Karpas-422 (cell line): ENCODE measurements around the gene FERMT1. TPM values are rescaled to one million over a fixed set of nuclear protein-coding genes. Genes with fewer than 3 reads are reported as not detected.
"Not testable (repeated sequence)": the region's sequence is repeated elsewhere in the genome, so short reads cannot be mapped to it uniquely, and the experiment has no call there.

ENCODE experiments used
- DNase-seq: peaks from one replicate; pipeline ENCODE4 v3.0.0-alpha.2; 2015
- H2AFZ ChIP-seq: fragments of 200-600 bp; sonication (generic); 2 replicates; pipeline ENCODE4 v1.6.1; 2014; ENCODE audit warnings: antibody characterized with exemption, low read length, mixed read lengths
- H3K27ac ChIP-seq: fragments of 200-600 bp; sonication (generic); 2 replicates; pipeline ENCODE4 v1.5.1; 2014; ENCODE audit warnings: mild to moderate bottlenecking, low read length, moderate library complexity
- H3K27me3 ChIP-seq: fragments of 200-600 bp; sonication (generic); 2 replicates; pipeline ENCODE4 v1.6.1; 2014; ENCODE audit warnings: low read length, mixed read lengths
- H3K36me3 ChIP-seq: fragments of 200-600 bp; sonication (generic); 2 replicates; pipeline ENCODE4 v1.6.1; 2014; ENCODE audit warnings: low read length, mixed read lengths; ENCODE audit not compliant: insufficient read depth
- H3K4me1 ChIP-seq: fragments of 200-600 bp; sonication (generic); 2 replicates; pipeline ENCODE4 v1.6.1; 2014; ENCODE audit warnings: mild to moderate bottlenecking, low read length, mixed read lengths
- H3K4me2 ChIP-seq: fragments of 200-600 bp; sonication (generic); 2 replicates; pipeline ENCODE4 v1.6.1; 2014; ENCODE audit warnings: low read length, low read depth, mild to moderate bottlenecking; ENCODE audit not compliant: poor library complexity, severe bottlenecking
- H3K4me3 ChIP-seq: fragments of 200-600 bp; sonication (generic); 2 replicates; pipeline ENCODE4 v1.5.1; 2014; ENCODE audit warnings: mild to moderate bottlenecking, antibody characterized with exemption, low read length, mixed read lengths
- H3K79me2 ChIP-seq: fragments of 200-600 bp; sonication (generic); 2 replicates; pipeline ENCODE4 v1.6.1; 2014; ENCODE audit warnings: mild to moderate bottlenecking, low read length, mixed read lengths
- H3K9ac ChIP-seq: fragments of 200-600 bp; sonication (generic); 2 replicates; pipeline ENCODE4 v1.6.0; 2014; ENCODE audit warnings: low read length
- H3K9me2 ChIP-seq: fragments of 200-600 bp; sonication (generic), shearing (Covaris generic); replicated peaks from 2 replicates; pipeline ENCODE4 v1.6.0; 2014; ENCODE audit warnings: mild to moderate bottlenecking, low read length, moderate library complexity; ENCODE audit not compliant: insufficient read depth
- H3K9me3 ChIP-seq: fragments of 300-700, 200-600 bp; sonication (generic); 2 replicates; pipeline ENCODE4 v1.6.1; 2014; ENCODE audit warnings: low read length, mixed read lengths
- H4K20me1 ChIP-seq: fragments of 200-600 bp; sonication (generic); 2 replicates; pipeline ENCODE4 v1.6.1; 2014; ENCODE audit warnings: mild to moderate bottlenecking, antibody characterized with exemption, low read length, low read depth; ENCODE audit not compliant: insufficient read depth
- total RNA-seq: library from RNA; depleted of rRNA; stranded (reverse); fragments of >200 nt; shearing (Covaris generic); gene quantifications from 2 replicates; pipeline ENCODE4 v1.2.3, GENCODE V29; 2014; ENCODE audit warnings: low replicate concordance

FERMT1 gene
- total RNA-seq, 1 experiment from 2014 or later: not detected

DNA sequence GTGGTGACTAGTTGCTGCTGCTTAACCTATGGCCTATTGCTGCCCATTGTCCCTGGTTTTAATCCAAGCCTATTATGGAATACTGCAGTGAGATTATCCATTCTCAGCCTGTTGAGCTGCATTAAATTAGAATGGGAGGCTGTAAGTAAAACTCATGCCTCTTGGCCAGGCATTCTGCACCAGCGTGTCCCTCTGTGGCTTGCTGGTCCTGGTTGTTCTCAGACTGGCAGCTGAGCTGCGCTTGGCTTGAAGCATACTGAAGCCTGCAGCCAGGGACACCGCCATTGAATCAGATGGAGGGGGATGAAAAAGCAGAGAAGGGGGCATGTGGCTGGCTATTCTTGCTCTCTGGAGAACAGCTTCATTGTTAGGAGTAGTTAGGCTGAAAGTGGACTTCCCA lies 84.6 kb downstream of the FERMT1 start:
- peaks cover 18% of the 10 kb centered on the region for H3K79me2 ChIP-seq
- no peak overlapping the region for H3K4me3 ChIP-seq
- DNase-seq: no peak
- H3K9me3 ChIP-seq: no peaks in the 10 kb centered on the region
- no peak overlapping the region for H3K9ac ChIP-seq
- H3K4me1 ChIP-seq: no peaks in the 10 kb centered on the region
- H3K27me3 ChIP-seq: no peaks in the 10 kb centered on the region
- no peak overlapping the region for H3K27ac ChIP-seq
- no peaks in the 10 kb centered on the region for H3K9me2 ChIP-seq
- H3K36me3 ChIP-seq: peaks cover 27% of the 10 kb centered on the region
- H3K4me2 ChIP-seq: no peak overlapping the region
- 0 out of 2 replicates have a peak, but pooled peaks cover 5% of the 10 kb centered on the region for H4K20me1 ChIP-seq
- no peak overlapping the region for H2AFZ ChIP-seq

DNA sequence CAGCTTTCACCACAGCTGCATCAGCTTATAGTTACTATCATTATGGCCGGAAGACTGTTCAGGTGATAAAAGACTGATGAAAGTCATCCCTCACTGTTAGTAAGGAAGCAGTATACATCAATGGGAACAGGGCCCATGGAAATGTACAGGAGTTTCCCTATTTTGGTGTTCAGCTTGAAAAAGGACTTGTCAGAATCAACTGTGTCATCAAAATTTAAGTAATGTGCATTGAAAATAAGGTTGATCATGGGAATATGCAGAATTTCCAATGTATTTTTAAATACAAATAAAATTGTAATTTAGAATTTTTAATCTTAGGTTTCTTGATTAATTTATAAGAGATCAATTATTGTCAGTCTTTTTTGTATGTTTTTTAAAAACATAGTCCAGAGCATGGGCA lies 85.7 kb downstream of the FERMT1 start:
- H3K79me2 ChIP-seq: peaks cover 25% of the 10 kb centered on the region
- H3K4me2 ChIP-seq: no peak overlapping the region
- H4K20me1 ChIP-seq: 0 out of 2 replicates have a peak, but pooled peaks cover 5% of the 10 kb centered on the region
- H3K4me3 ChIP-seq: no peak overlapping the region
- peaks cover 34% of the 10 kb centered on the region for H3K36me3 ChIP-seq
- DNase-seq: no peak
- H3K4me1 ChIP-seq: no peaks in the 10 kb centered on the region
- H3K27ac ChIP-seq: no peak overlapping the region
- no peak overlapping the region for H3K9ac ChIP-seq
- H3K9me3 ChIP-seq: no peaks in the 10 kb centered on the region
- no peaks in the 10 kb centered on the region for H3K27me3 ChIP-seq
- no peak overlapping the region for H2AFZ ChIP-seq
- H3K9me2 ChIP-seq: no peaks in the 10 kb centered on the region

GRCh38 chr20:6036213-6036612 lies 86.6 kb downstream of the FERMT1 start:
- Histone ChIP-seq H3K36me3 (peaks cover 40% of the 10 kb centered on the region), H3K79me2 (peaks cover 31% of the 10 kb centered on the region), H3K27ac (no peak overlapping the region)

GRCh38 chr20:6034134-6034969 lies 88.5 kb downstream of the FERMT1 start:
- Histone ChIP-seq H3K4me1 (no peaks in the 10 kb centered on the region), H3K9ac (no peak overlapping the region), H2AFZ (no peak overlapping the region), H3K9me2 (no peaks in the 10 kb centered on the region), H3K36me3 (peaks cover 42% of the 10 kb centered on the region), H3K4me2 (no peak overlapping the region), H4K20me1 (0 out of 2 replicates have a peak, but pooled peaks cover 5% of the 10 kb centered on the region), H3K9me3 (no peaks in the 10 kb centered on the region), H3K79me2 (peaks cover 48% of the 10 kb centered on the region), H3K27me3 (no peaks in the 10 kb centered on the region), H3K4me3 (no peak overlapping the region), H3K27ac (no peak overlapping the region)
- no peak for DNase-seq

More at GRCh38 chr20:6036213-6036612, 86.6 kb downstream of the FERMT1 start:
- Histone ChIP-seq H3K27me3 (no peaks in the 10 kb centered on the region), H3K9me3 (no peaks in the 10 kb centered on the region), H3K9me2 (no peaks in the 10 kb centered on the region), H2AFZ (no peak overlapping the region), H3K9ac (no peak overlapping the region), H4K20me1 (0 out of 2 replicates have a peak, but pooled peaks cover 5% of the 10 kb centered on the region), H3K4me1 (no peaks in the 10 kb centered on the region), H3K4me3 (no peak overlapping the region), H3K4me2 (no peak overlapping the region)
- no peak for DNase-seq

DNA sequence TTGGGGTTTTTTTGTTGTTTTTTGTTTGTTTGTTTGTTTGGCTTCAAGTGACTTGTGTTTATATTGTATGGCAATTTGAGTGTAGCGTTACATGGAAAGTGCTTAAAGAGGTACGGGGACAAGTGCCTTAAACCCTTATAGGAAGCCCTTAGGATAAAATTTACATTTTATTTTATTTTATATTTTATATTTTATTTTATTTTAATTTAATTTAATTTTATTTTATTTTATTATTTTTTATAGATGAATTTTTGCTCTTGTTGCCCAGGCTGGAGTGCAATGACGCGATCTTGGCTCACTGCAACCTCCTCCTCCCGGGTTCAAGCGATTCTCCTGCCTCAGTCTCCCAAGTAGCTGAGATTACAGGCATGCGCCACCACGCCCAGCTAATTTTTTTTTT lies 89.9 kb downstream of the FERMT1 start:
- peaks cover 60% of the 10 kb centered on the region for H3K79me2 ChIP-seq

GRCh38 chr20:6030453-6031080 lies 92.3 kb downstream of the FERMT1 start:
- Histone ChIP-seq H3K79me2 (peaks cover 74% of the 10 kb centered on the region), H3K4me1 (peaks cover 15% of the 10 kb centered on the region), H4K20me1 (no peaks in the 10 kb centered on the region), H3K9me3 (no peaks in the 10 kb centered on the region), H2AFZ (no peak overlapping the region), H3K4me3 (no peak overlapping the region), H3K4me2 (no peak overlapping the region), H3K36me3 (peaks cover 38% of the 10 kb centered on the region), H3K27ac (no peak overlapping the region), H3K9me2 (no peaks in the 10 kb centered on the region), H3K9ac (no peak overlapping the region), H3K27me3 (no peaks in the 10 kb centered on the region)
- DNase-seq: no peak

More for the DNA sequence above, 89.9 kb downstream of the FERMT1 start:
- H3K36me3 ChIP-seq: peaks cover 39% of the 10 kb centered on the region
- peaks cover 11% of the 10 kb centered on the region for H3K4me1 ChIP-seq
- not testable (repeated sequence) for H2AFZ ChIP-seq, DNase-seq, H3K27ac ChIP-seq, H4K20me1 ChIP-seq, H3K9me3 ChIP-seq, H3K9ac ChIP-seq, H3K27me3 ChIP-seq, H3K4me3 ChIP-seq, H3K4me2 ChIP-seq, H3K9me2 ChIP-seq

GRCh38 chr20:6029538-6029937 lies 93.3 kb downstream of the FERMT1 start:
- no peaks in the 10 kb centered on the region for H4K20me1 ChIP-seq

GRCh38 chr20:6028818-6029217 lies 94.0 kb downstream of the FERMT1 start:
- Histone ChIP-seq H3K27ac (no peak overlapping the region), H3K4me1 (peaks cover 15% of the 10 kb centered on the region), H3K36me3 (peaks cover 44% of the 10 kb centered on the region), H3K4me2 (no peak overlapping the region), H3K4me3 (no peak overlapping the region), H3K27me3 (no peaks in the 10 kb centered on the region), H3K9me3 (no peaks in the 10 kb centered on the region), H3K9me2 (no peaks in the 10 kb centered on the region), H2AFZ (no peak overlapping the region), H3K79me2 (peaks cover 82% of the 10 kb centered on the region), H4K20me1 (no peaks in the 10 kb centered on the region), H3K9ac (no peak overlapping the region)
- DNase-seq: no peak

More at GRCh38 chr20:6029538-6029937, 93.3 kb downstream of the FERMT1 start:
- Histone ChIP-seq H3K9me2 (no peaks in the 10 kb centered on the region), H3K27me3 (no peaks in the 10 kb centered on the region), H3K4me2 (no peak overlapping the region), H3K9me3 (no peaks in the 10 kb centered on the region), H3K27ac (no peak overlapping the region), H2AFZ (no peak overlapping the region), H3K4me1 (peaks cover 15% of the 10 kb centered on the region), H3K9ac (no peak overlapping the region), H3K36me3 (peaks cover 44% of the 10 kb centered on the region), H3K79me2 (peaks cover 82% of the 10 kb centered on the region), H3K4me3 (no peak overlapping the region)
- DNase-seq: no peak
